HG02938 (cell line): Measurements from ENCODE around the gene CACHD1.

ENCODE experiments used
- ATAC-seq: cut with Tn5 transposase; IDR thresholded peaks from one replicate; pipeline ENCODE4 v1.9.1; 2021; ENCODE audit warnings: mild to moderate bottlenecking, moderate library complexity; ENCODE audit not compliant: unreplicated experiment

The CACHD1 gene

DNA sequence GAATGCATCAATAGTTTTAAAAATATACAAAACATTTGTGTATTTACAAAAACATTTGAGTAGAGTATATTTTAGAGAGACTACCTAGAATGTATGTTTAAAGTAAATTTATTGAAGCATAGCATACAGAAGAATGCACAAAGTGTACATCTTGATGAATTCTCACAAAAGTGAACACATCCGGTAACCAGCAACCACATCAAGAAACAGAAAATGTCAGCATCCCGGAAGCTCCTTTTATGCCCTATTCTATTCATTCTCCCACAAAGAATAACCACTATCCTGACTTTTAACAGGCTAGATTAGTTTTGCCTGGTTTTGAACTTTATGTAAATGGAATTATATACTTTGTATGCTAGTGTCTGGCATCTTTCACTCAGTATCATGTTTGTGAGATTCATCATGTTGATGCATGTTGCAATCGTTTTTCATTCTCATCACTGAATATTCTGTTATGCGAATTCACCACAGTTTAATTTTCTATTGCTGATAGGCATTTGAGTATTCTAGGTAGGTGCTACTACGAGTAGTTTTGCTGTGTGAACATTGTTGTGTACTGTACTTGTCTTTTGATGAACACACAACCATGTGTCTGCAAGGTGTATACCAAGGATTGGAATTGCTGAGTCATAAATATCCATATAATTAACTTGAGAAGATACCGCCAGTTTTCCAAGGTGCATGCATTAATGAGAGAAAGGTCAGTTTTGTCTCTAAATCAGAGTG is 75.4 kb downstream of the CACHD1 start:
- no peak for ATAC-seq

DNA sequence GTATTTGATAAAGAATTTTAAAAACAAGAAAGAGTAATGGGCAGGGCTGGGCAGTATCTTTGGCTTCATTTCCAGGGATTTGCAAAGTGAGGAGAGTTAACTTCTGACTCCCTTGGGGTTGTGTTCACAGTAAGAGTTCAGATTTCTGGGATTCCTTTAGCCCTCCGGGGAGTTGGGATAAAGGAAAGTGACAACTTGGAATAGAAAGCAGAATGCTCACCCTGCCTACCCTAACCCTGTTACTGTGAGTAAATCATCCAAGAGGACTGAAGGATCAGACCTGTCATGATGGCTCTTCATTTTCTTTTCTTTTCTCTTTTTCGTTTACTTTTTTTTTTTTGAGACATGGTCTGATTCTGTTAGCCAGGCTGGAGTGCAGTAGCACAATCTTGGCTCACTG is 76.1 kb downstream of the CACHD1 start:
- ATAC-seq, result no peak

DNA sequence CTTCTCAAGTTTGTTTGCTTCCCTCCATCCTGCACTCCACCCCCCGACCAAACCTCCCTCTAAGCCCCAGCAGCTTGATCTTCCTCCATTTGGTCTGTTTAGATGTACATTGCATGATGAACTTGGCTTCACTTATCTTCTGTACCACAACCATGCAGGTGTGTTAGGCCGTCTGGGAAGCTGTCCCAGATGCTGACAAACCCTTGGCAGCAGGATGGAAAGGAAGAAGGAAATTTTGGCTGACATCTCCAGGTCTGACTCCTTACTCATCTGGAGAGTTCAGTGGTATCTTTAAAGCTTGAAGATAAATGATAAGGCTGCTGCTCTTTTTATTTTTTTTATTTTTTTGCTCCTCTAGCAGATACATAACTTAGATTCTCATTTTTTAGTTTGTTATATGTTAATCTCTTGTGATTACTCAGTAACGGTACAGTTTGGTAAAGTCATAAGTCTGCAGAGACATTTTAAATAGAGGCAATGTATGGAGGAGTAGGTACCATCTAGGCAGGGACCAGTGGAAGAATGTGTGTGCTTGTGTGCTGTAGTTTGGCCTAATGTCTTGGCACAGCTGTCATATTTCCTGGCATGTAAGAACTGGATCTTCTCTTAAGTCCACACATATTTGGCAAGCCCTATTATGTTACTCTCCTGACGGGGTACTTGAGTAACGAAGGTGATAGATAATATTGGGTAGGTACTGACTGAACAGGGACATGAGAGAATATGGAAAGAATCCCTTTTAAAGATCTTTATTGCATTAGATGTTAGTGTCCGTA is 79.7 kb downstream of the CACHD1 start:
- no peak for ATAC-seq

DNA sequence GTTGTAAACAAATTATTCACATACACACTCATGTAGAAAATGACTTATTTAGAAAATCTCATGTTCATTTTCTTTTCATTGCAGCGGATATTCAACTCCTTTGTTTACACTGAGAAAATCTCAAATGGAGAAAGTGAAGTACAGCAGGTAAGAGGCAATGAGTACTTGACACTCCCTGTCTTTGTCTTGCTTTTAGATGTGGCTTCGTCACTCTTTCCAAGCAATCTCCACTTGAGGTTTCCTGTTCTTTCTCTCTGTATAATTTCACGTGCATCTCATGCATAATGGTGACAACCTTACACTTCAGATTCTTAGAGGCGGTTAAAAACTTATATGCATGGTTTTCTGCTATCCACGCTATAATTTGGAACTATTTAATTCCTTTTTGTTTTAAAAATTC is 80.6 kb downstream of the CACHD1 start:
- no peak for ATAC-seq

DNA sequence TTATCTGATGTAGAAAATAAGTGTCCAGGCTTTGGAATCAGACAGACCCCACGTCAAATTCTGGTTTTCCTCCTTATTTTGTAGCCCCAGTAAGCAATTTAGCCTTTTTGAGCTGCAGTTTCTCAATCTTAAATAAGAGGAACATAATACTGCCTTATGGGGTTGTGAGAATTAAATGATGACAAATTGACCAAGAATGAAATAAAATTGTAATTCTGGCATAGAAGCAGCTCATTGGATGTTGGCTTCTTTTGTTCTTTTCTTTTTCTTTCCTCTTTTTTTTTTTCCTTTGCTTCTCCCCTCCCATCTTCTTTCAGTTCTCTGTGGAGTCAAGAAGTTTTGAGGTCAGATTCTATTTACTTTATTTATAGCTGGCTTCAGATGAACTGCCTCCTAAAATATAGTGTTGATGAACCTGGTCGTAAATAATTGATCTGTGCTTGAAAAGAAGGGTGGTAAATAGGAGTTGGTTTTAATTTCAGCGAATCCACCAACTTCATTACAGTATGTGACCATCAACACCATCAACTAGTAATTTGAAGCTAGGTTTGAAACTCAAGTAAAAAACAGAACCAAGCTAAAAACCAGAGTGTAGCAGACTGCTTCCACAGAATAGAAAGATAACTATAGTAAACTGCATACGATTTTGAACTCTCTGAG is 81.1 kb downstream of the CACHD1 start:
- ATAC-seq, result no peak

DNA sequence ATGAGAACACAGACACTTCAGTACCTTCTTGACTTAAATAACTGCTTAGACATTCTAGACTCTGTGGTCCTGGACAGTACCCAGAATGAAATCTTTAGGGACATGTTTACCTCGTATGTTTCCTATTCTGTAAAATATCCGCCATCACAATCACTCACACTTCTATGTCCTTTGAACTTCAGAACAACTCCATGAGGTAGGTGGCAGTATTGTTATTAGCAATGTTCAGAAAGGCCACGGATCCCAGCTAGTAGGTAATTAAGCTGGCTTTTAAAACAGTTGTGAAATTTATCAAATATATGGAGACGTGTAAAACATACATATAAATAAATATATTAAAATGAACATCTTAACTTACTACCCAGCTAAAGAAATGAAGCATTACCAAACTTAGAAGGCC is 83.4 kb downstream of the CACHD1 start:
- no peak for ATAC-seq

DNA sequence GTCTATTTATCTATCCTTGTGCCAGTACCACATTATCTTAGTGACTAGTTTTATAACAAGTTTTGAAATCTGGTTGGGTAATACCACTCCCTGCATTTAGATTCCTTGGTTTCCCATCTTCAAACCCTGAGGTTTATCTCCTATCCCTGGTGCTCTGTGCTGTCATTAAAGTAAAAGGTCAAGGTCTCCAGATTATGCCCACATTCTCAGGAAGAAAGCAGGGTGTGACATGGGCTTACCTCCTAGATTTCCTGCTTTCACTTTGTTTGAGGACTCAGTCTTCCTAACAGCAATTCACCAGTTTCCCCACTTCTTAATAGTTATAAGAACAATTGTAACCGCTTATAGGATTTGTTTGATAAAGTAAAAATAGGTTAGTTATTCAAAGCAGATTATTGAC is 86.0 kb downstream of the CACHD1 start:
- ATAC-seq, result no peak

DNA sequence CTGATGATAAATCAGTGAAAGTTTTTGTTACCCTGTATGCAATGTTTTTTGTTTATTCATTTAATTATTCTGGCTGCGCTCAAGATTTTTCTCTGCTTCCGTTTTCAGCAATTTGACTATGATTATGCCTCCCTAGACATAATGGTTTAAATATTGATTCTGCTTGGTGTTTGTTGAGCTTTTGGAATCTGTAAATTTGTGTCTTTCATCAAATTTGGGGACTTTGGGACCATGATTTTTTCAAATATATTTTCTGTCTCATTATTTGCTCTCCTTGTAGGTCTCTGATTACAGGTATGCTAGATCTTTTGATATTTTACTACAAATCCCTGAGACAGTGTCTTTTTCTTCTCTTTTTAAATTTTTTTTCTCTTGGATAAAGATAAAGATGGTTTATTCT is 92.1 kb downstream of the CACHD1 start:
- ATAC-seq, result no peak

DNA sequence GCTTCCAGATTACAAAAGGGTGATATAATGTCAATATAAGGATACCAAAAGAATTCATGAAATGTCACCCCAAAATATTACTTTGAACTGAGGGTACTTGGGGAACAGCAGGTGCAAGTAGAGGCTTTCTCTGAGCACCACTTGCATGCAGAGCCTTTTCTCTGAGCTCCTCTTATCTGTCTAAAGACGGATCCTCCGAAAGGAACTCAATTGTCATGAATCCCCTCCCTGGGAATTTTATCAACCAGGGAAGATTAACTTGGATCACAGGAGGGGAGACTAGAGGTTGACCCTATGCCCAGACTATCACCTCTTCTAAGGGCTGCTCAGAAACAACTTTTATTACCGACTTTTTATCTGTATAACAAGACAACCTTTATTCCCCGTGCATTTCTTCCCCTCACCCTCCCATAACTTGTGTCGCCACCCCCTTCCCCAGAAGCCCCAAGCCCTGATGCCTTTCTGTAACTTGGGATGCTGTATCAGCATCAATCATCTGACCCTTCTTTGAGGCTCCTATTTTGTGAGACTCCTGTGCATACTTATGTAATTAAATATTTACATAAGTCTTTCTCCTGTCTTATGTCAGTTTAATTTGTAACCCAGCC is 94.1 kb downstream of the CACHD1 start:
- ATAC-seq, result no peak

DNA sequence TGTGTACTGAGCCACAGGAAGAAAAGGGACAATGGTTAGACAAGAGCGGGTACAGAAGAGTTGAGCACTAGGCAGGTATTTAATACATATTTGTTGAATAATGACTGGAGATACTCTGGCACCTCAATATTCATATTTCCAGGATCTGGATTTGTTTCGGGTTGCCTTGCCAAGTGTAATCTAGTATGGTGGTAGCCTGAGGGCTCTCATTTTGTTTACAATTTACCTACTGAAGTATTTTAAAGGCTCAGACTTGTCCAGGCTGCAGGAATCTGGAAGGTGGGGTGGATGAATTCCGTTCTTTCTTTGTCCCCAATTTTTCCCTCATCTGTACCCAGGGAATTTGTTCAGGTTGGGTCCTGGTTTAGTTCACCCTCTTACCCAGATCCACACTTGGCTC is 95.0 kb downstream of the CACHD1 start:
- no peak for ATAC-seq

DNA sequence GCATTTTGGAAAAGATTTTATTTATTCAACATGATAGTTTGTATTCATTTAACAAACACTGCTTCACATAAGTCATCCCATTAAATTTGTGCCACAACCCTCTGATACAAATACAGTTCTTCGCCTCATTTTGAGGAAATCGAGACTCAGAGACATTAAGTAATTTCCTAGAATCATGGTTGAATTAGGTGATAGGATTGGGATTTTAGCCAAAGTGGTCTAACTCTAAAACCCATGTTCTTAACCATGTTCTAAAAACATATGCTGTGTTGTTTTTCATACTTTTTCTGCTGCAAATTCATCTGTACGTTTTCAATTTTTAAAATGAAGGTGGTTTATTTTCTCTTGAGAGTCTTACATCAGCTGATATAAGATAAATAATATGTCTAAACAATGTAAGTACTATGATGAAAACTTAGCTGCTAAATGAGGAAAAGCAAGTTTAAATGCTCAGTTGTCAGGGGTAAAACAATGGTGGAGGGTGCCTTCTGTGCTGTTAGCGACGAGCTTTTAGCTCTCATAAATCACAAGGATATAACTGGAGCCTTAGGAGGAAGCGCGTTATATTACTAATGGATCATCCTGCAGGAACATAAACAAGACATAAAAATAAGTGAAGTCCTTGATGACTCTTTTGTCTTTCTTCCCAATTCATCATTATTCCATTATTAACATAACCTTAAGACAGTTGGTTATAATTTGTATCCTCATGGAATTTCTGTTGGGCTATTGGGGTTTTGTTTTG is 97.7 kb downstream of the CACHD1 start:
- ATAC-seq, result no peak

DNA sequence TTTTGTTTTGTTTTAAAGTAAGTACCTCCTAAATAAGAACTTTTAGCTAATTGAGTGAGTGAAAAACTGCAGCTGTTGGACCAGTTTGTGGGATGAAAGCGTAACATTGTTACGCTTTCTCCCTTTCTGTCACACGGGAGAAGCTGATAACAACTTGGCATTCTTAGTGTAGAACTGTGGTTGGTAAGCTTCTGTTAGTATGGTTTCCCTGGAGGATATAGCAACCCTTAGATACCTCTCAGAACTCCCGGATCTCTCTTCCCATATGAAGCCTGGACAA is 98.2 kb downstream of the CACHD1 start:
- ATAC-seq, result no peak

DNA sequence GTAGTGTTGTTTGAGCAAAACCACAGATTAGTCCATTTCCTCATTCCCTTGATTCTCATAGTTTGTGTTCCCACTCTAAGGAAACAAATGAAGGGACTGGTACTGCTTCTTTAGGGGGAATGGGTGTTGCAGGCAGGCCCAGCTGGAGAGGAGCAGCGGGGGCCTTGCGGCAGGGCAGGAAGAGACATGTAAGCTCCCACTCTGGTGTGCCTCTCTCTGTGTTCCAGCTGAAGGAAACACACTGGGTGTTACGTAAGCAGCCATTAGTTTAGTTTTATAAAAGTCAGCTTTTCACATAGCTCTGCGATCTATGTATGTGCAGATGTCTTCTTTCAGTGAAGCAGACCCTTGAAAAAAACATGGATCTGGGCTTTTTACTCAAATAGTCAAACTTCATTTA is 99.5 kb downstream of the CACHD1 start:
- ATAC-seq, result no peak

DNA sequence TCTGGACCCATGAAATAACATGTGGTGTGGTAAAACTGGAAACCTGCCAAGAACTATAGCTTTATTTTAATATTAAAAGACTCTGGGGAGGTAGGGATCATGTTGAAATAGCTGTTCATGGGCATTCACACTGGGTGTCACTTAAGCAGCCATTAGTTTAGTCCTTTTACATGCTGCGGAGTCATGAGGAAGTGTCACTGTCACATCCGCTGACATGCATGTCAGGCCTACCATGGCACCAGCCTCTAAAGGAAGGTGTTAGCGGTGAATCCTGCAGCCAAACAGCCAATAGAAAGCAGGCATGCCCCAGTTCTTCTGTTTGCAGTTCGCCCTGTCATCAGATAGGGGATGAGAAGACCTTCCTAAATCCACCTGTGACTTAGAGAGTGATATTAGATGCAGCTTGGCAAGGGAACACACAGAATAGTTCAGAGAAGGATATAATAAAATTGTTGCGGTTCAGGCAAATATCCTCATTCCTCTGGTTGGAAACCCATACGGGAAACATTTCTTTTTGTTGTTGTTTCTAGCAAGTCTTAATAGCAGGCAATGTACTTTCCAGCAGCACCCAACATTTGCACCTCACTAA is 100.4 kb downstream of the CACHD1 start:
- no peak for ATAC-seq

DNA sequence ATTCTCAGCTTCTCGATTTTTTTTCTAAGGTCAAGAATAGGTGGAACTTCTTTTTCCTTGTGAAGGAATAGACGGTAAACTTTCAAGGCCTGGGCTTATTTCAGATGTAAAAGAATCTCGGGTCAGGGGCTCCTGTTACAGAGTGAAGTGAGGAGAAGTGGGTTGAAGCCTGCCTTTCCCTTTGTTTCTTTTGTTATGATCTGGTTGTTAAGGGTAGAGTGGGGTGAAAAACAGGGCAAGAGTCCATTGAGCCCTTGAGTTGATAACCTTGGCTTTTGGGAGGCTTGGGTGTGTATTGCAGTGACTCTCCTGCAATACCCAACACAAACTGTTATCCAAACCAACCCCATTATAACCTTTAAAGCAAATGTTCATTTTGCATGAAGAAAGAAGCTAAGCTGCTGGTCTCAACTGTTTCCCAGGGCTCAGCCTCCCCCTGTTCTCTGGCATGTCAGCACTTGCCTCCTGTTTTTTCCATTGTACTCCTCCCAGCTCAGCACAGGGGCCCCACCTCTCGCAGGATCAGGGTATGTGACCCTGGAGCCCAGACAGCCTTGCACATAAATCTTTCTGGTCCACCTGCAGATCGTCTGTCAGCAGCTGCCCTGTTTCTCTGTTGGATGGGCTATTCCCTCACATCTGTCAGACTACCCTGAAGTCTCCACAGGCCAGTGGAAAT is 102.4 kb downstream of the CACHD1 start:
- no peak for ATAC-seq

DNA sequence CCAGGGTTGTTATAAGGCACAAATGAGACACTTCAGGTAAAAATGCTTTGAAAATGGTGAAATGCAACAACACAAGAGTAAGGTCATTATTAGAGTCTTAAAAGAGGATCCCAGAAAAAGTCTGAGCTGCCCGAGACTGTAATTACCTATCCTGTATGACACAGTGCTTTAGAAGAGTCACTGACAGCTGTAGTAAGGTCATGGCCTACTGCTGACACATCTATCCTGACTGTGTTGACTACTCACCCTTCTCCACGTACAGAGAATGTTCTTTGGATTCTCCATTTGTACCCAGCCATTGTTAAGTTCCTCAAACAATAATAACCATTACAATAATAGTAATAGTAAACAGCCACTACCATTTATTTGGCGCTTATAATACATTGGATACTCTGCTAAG is 104.4 kb downstream of the CACHD1 start:
- ATAC-seq, result no peak

DNA sequence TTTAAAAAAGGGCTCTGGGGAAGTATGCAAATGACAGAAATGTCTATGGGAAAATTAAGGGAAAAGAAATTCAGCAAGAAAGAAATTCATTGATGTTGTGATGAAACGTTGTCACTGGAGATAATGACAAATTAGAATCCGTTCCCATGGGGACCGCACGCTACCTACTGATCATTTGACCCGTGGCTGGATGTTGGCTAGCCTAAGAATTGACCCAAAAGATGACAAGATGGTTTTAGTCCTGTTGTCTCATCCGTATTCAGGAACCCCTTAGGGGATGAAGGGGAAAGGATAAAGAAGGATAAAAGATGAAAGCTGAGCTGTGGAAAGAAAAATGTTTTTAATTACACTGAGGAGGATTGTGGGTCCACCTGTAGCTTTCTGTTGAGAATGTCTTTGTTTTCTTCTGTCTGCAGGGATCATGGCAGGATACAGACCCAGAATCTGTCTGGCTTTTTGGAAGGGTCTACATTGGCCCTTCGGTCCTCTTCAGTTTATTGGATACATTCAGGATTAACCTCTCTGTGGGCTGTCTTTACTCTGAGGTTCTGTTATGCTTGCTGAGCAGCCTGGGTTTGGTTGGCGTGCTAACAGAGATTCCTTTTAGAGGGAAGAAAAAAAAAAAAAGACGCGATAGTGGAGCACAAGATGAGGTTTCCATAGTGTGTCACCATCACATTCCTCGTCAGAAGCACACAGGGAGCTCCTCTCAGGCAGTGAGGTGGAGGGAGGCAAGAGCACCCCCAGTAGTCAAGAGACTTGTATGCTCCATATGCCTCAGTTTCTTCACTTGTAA is 106.2 kb downstream of the CACHD1 start:
- ATAC-seq, result no peak

DNA sequence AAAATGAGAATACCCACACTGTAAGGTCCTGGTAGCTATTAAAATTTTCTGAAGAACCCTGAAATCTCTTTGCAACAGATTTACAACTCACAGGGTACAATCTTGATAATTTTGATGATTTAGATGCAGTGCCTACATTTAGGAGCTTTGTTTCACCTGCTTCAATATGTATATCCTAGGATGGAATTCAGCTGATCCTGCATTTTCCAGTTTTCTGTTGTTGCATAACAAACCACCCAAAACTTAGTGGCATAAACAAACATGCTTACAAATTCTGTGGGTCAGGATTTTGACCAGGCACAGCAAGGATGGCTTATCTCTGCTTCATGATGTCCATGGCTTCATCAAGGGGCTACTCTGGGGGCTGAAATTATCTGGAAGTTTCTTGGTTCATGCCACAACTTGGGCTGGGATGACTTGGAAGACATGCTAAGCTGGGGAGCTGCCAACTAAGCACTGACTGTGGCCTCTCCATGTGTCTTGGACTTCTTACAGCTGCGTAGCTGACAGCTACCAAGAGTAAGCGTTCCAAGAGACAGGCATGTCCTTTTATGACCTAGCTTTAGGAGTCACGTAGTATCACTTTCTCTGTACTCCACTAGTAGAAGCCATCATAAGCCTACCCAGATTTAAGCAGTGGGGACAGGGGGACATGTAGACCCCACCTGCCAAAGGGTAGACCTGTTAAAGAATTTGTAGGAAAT is 108.5 kb downstream of the CACHD1 start:
- no peak for ATAC-seq

DNA sequence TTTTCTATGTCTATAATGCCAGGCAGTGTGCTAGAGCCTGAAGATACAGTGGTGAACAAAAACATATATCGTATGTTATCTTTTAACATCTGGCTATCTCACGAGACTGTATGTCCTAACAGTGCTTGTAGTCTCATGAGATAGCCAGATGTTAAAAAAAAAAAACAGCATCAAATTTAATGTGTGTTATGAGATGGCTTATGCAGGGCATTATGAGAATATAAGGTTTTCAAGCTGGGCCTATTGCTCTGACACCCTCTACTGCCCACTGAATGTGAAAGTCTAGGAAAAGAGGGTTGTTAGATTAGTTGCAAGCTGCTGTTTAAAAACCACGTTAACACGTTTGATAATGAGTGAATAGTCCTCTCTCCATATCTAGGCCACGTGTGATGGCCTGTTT is 109.8 kb downstream of the CACHD1 start:
- ATAC-seq, result no peak
